ENCODE data around the gene PITPNC1. TPM values are rescaled to one million over a fixed set of nuclear protein-coding genes. Genes with fewer than 3 reads are reported as not detected.

Gene PITPNC1
- total RNA-seq, 2 donors from 2014 or later: 26.2 to 33.7 TPM

- intact Hi-C loops (cut with DNase I): loop anchor here in 1 of 2 donors (5.0 kb wide), 2 partner anchors 51 to 66 kb away; partner anchors contain the start of gene PITPNC1
- no peak for DNase-seq
- ATAC-seq: no peak
Measured at GRCh38 chr17:67442787-67443624, 65.9 kb downstream of the PITPNC1 start.

- intact Hi-C loops (cut with DNase I): loop anchor here in 1 of 2 donors (5.0 kb wide), 2 partner anchors 52 to 67 kb away; partner anchors contain the start of gene PITPNC1
- peak; percentile 67 to 83 for ATAC-seq
- DNase-seq: peak; percentile 40
Measured at GRCh38 chr17:67443931-67444595, 67.0 kb downstream of the PITPNC1 start.

GRCh38 chr17:67448449-67448848 is 71.4 kb downstream of the PITPNC1 start:
- ATAC-seq: no peak
- intact Hi-C loops (cut with DNase I): no loop called here
- DNase-seq: no peak

GRCh38 chr17:67449065-67449464 is 72.0 kb downstream of the PITPNC1 start:
- DNase-seq (no peak), ATAC-seq (peak in 1 of 2 donors; percentile 45)
- intact Hi-C loops (cut with DNase I): no loop called here

GRCh38 chr17:67449845-67450755 is 73.0 kb downstream of the PITPNC1 start:
- intact Hi-C loops (cut with DNase I): no loop called here
- no peak for ATAC-seq
- DNase-seq: no peak

- ATAC-seq: peak; percentile 17 to 67
- intact Hi-C loops (cut with DNase I): no loop called here
- no peak for DNase-seq
Measured at GRCh38 chr17:67452681-67453554, 75.8 kb downstream of the PITPNC1 start.

- intact Hi-C loops (cut with DNase I): no loop called here
- DNase-seq: no peak
- no peak for ATAC-seq
Measured at GRCh38 chr17:67456103-67456502, 79.0 kb downstream of the PITPNC1 start.

- ATAC-seq (no peak), DNase-seq (no peak)
- intact Hi-C loops (cut with DNase I): no loop called here
Measured at GRCh38 chr17:67456889-67457288, 79.8 kb downstream of the PITPNC1 start.

- no peak for ATAC-seq
- no peak for DNase-seq
- intact Hi-C loops (cut with DNase I): no loop called here
Measured at GRCh38 chr17:67458203-67458602, 81.1 kb downstream of the PITPNC1 start.

- ATAC-seq (no peak), DNase-seq (no peak)
- intact Hi-C loops (cut with DNase I): no loop called here
Measured at GRCh38 chr17:67459985-67460384, 82.9 kb downstream of the PITPNC1 start.

GRCh38 chr17:67461228-67461780 is 84.2 kb downstream of the PITPNC1 start:
- DNase-seq: no peak
- no peak for ATAC-seq

GRCh38 chr17:67461876-67462275 is 84.8 kb downstream of the PITPNC1 start:
- ATAC-seq: no peak
- intact Hi-C loops (cut with DNase I): no loop called here

More at GRCh38 chr17:67461228-67461780, 84.2 kb downstream of the PITPNC1 start:
- intact Hi-C loops (cut with DNase I): no loop called here

GRCh38 chr17:67466251-67466796 is 89.2 kb downstream of the PITPNC1 start:
- ATAC-seq: no peak
- intact Hi-C loops (cut with DNase I): no loop called here
- DNase-seq: no peak

More at GRCh38 chr17:67461876-67462275, 84.8 kb downstream of the PITPNC1 start:
- DNase-seq: no peak

GRCh38 chr17:67467500-67468455 is 90.7 kb downstream of the PITPNC1 start:
- intact Hi-C loops (cut with DNase I): no loop called here
- ATAC-seq (no peak), DNase-seq (no peak)

- peak; percentile 37 for DNase-seq
- intact Hi-C loops (cut with DNase I): no loop called here
- ATAC-seq: peak; percentile 45 to 73
Measured at GRCh38 chr17:67469208-67469980, 92.3 kb downstream of the PITPNC1 start.

GRCh38 chr17:67470163-67470562 is 93.1 kb downstream of the PITPNC1 start:
- DNase-seq (no peak), ATAC-seq (no peak)
- intact Hi-C loops (cut with DNase I): loop anchor here (10.0 kb wide), 1 partner anchor 135 kb away; no protein-coding TSS in a partner anchor
